OCI-LY7 (cell line): ENCODE data around the gene PCDHB11. TPM values are rescaled to one million over a fixed set of nuclear protein-coding genes. Genes with fewer than 3 reads are reported as not detected.

Experiments
- BruUV-seq: library from RNA; stranded (reverse); fragments of 400-500 nt; replicated peaks from 2 replicates; lab custom pipeline; 2021; lab: Mats Ljungman, UMichigan
- CTCF ChIA-PET: fragments of 300-600 bp; sonication (Branson Sonifier 250); formaldehyde crosslinking; loops from one replicate; lab custom pipeline; 2022; ENCODE audit warnings: antibody characterized with exemption; ENCODE audit not compliant: unreplicated experiment; lab: Charles Lee
- POLR2A ChIA-PET: fragments of 300-600 bp; sonication (Branson Sonifier 250); formaldehyde crosslinking; loops from one replicate; lab custom pipeline; 2022; ENCODE audit warnings: antibody characterized with exemption; lab: Charles Lee
- DNase-seq: peaks from one replicate; pipeline ENCODE4 v3.0.0-alpha.2; 2015; ENCODE audit warnings: low spot score
- H2AFZ ChIP-seq: fragments of 200-600 bp; sonication (generic), shearing (Covaris generic); 2 replicates; pipeline ENCODE4 v1.6.1; 2014; ENCODE audit warnings: mild to moderate bottlenecking, antibody characterized with exemption, low read length, moderate library complexity
- H3K27ac ChIP-seq: fragments of 200-600 bp; sonication (generic); 2 replicates; pipeline ENCODE4 v1.5.1; 2014; ENCODE audit warnings: mixed run types, low read depth, mild to moderate bottlenecking, moderate library complexity, low read length, inconsistent platforms; ENCODE audit not compliant: poor library complexity, severe bottlenecking
- H3K36me3 ChIP-seq: fragments of 200-600 bp; sonication (generic); 2 replicates; pipeline ENCODE4 v1.6.1; 2014; ENCODE audit warnings: mild to moderate bottlenecking, antibody characterized with exemption, low read length, moderate library complexity, mixed read lengths; ENCODE audit not compliant: insufficient read depth
- H3K4me1 ChIP-seq: fragments of 200-600 bp; sonication (generic); 2 replicates; pipeline ENCODE4 v1.5.1; 2014; ENCODE audit warnings: mild to moderate bottlenecking, low read length; ENCODE audit not compliant: insufficient read depth, poor library complexity, severe bottlenecking
- H3K4me2 ChIP-seq: fragments of 200-600 bp; sonication (generic); 2 replicates; pipeline ENCODE4 v1.6.1; 2014; ENCODE audit warnings: mild to moderate bottlenecking, low read length
- H3K4me3 ChIP-seq: fragments of 200-600 bp; sonication (generic); 2 replicates; pipeline ENCODE4 v1.5.1; 2014; ENCODE audit warnings: mild to moderate bottlenecking, low read depth, low read length; ENCODE audit not compliant: poor library complexity, severe bottlenecking
- H3K79me2 ChIP-seq: fragments of 200-600 bp; sonication (generic); 2 replicates; pipeline ENCODE4 v1.6.1; 2016; ENCODE audit warnings: low read depth, mild to moderate bottlenecking, low read length, moderate library complexity, mixed read lengths; ENCODE audit not compliant: insufficient read depth
- H3K9me2 ChIP-seq: fragments of 200-600 bp; sonication (generic); 2 replicates; pipeline ENCODE4 v1.6.1; 2016; ENCODE audit warnings: mild to moderate bottlenecking, low read length, mixed read lengths; ENCODE audit not compliant: insufficient read depth
- H3K9me3 ChIP-seq: fragments of 200-600 bp; sonication (generic); 2 replicates; pipeline ENCODE4 v1.6.1; 2014; ENCODE audit warnings: mild to moderate bottlenecking, mixed run types, low read length, mixed read lengths
- H4K20me1 ChIP-seq: fragments of 200-600 bp; sonication (generic); 2 replicates; pipeline ENCODE4 v1.6.1; 2014; ENCODE audit warnings: mild to moderate bottlenecking, antibody characterized with exemption, low read length, moderate library complexity, mixed read lengths; ENCODE audit not compliant: insufficient read depth
- CTCF ChIP-seq: fragments of 200-600 bp; sonication (generic); conservative IDR thresholded peaks from 2 replicates; pipeline ENCODE4 v1.5.1; 2014; ENCODE audit warnings: mild to moderate bottlenecking, antibody characterized with exemption, low read length, moderate library complexity, mixed read lengths
- EZH2phosphoT487 ChIP-seq: fragments of 200-600 bp; sonication (generic); IDR thresholded peaks from 2 replicates; pipeline ENCODE4 v1.6.1; 2018; ENCODE audit warnings: low read depth, borderline replicate concordance, mild to moderate bottlenecking, mixed run types, antibody characterized with exemption, low read length, moderate library complexity, mixed read lengths
- intact Hi-C: fragments of 100-400 bp; cut with micrococcal nuclease; formaldehyde crosslinking; loops from one replicate; pipeline ENCODE4 v1.10.0; 2022; ENCODE audit not compliant: unreplicated experiment
- total RNA-seq, 2 experiments: library from RNA; depleted of rRNA in 1 of 2; stranded (reverse); fragments of >200 nt in 1 of 2; shearing (Covaris generic) in 1 of 2; gene quantifications; 2 replicates each; pipeline ENCODE4 v1.2.3, GENCODE V29; 2014 to 2022

The PCDHB11 gene
- total RNA-seq, 2 experiments from 2014 or later: not detected

DNA sequence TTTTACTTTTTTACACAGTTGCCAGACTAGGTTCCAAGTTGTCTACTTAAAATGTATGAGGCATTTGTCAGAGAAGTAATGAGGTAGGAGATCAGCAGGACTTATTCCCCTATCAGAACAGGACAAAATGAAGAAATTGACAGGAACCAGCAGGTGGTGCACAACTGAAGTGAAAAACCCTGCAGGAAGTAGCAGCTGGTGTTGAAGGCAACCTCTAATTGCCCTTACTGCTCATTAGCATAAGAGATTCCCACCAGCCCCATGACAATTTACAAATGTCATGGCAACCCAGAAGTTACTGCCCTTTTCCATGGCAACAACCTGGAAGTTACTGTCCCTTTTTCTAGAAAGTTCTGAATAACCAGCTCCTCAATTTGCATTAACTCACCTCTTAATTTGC is 51.1 kb downstream of the PCDHB11 start:
- H3K36me3 ChIP-seq: no peaks in the 10 kb centered on the region
- intact Hi-C loops: no loop called here
- peaks cover 13% of the 10 kb centered on the region; the same call in 1 of the 2 replicates for H3K9me3 ChIP-seq
- no TSS peak for BruUV-seq
- POLR2A ChIA-PET: no interaction called here
- H3K4me3 ChIP-seq: no peak overlapping the region
- no peak overlapping the region for H2AFZ ChIP-seq
- no peak overlapping the region for H3K4me2 ChIP-seq
- H3K4me1 ChIP-seq: no peaks in the 10 kb centered on the region
- no peak overlapping the region for H3K27ac ChIP-seq
- CTCF ChIA-PET: no interaction called here
- peak; percentile 19 for DNase-seq
- H4K20me1 ChIP-seq: no peaks in the 10 kb centered on the region
- no peaks in the 10 kb centered on the region for H3K79me2 ChIP-seq
- no peaks in the 10 kb centered on the region for H3K9me2 ChIP-seq
- TF ChIP-seq EZH2phosphoT487: no peak
- peak; percentile 48 for TF ChIP-seq CTCF

Other genes starting within 250 kb of the PCDHB11 start
Only the 30 nearest of the 37 such genes appear.
- gene PCDHB1, start 148.3 kb upstream of the PCDHB11 start, total RNA-seq (2014; rRNA removed; shearing (Covaris generic)): not detected in 2 replicates
- not detected in 2 replicates for gene PCDHB1, start 148.3 kb upstream of the PCDHB11 start, total RNA-seq (2022)
- not detected in 2 replicates for gene PCDHB2, start 105.0 kb upstream of the PCDHB11 start, total RNA-seq (2014; rRNA removed; shearing (Covaris generic))
- not detected in 2 replicates for gene PCDHB2, start 105.0 kb upstream of the PCDHB11 start, total RNA-seq (2022)
- not detected in 2 replicates for gene PCDHB3, start 99.2 kb upstream of the PCDHB11 start, total RNA-seq (2014; rRNA removed; shearing (Covaris generic))
- gene PCDHB3, start 99.2 kb upstream of the PCDHB11 start, total RNA-seq (2022): not detected in 2 replicates
- not detected in 2 replicates for gene PCDHB4, start 77.8 kb upstream of the PCDHB11 start, total RNA-seq (2014; rRNA removed; shearing (Covaris generic))
- not detected in 2 replicates for gene PCDHB4, start 77.8 kb upstream of the PCDHB11 start, total RNA-seq (2022)
- gene PCDHB5, start 64.4 kb upstream of the PCDHB11 start, total RNA-seq (2014; rRNA removed; shearing (Covaris generic)): not detected in 2 replicates
- not detected in 2 replicates for gene PCDHB5, start 64.4 kb upstream of the PCDHB11 start, total RNA-seq (2022)
- not detected in 2 replicates for gene PCDHB6, start 49.6 kb upstream of the PCDHB11 start, total RNA-seq (2014; rRNA removed; shearing (Covaris generic))
- gene PCDHB6, start 49.6 kb upstream of the PCDHB11 start, total RNA-seq (2022): not detected in 2 replicates
- not detected in 2 replicates for gene PCDHB7, start 27.0 kb upstream of the PCDHB11 start, total RNA-seq (2014; rRNA removed; shearing (Covaris generic))
- not detected in 2 replicates for gene PCDHB7, start 27.0 kb upstream of the PCDHB11 start, total RNA-seq (2022)
- gene PCDHB8, start 21.8 kb upstream of the PCDHB11 start, total RNA-seq (2014; rRNA removed; shearing (Covaris generic)): 0.08 TPM in 1 of 2 replicates, not detected in the other
- gene PCDHB8, start 21.8 kb upstream of the PCDHB11 start, total RNA-seq (2022): not detected in 2 replicates
- gene PCDHB16, start 17.2 kb upstream of the PCDHB11 start, total RNA-seq (2014; rRNA removed; shearing (Covaris generic)): not detected in 2 replicates
- gene PCDHB16, start 17.2 kb upstream of the PCDHB11 start, total RNA-seq (2022): not detected in 2 replicates
- 0.06 TPM in 1 of 2 replicates, not detected in the other for gene PCDHB9, start 12.5 kb upstream of the PCDHB11 start, total RNA-seq (2014; rRNA removed; shearing (Covaris generic))
- gene PCDHB9, start 12.5 kb upstream of the PCDHB11 start, total RNA-seq (2022): 0.33 TPM in 1 of 2 replicates, not detected in the other
- gene PCDHB10, start 7.3 kb upstream of the PCDHB11 start, total RNA-seq (2014; rRNA removed; shearing (Covaris generic)): 0.08 TPM in 1 of 2 replicates, not detected in the other
- gene PCDHB10, start 7.3 kb upstream of the PCDHB11 start, total RNA-seq (2022): not detected in 2 replicates
- not detected in 2 replicates for gene PCDHB12, start 9.1 kb downstream of the PCDHB11 start, total RNA-seq (2014; rRNA removed; shearing (Covaris generic))
- not detected in 2 replicates for gene PCDHB12, start 9.1 kb downstream of the PCDHB11 start, total RNA-seq (2022)
- gene PCDHB13, start 14.3 kb downstream of the PCDHB11 start, total RNA-seq (2014; rRNA removed; shearing (Covaris generic)): 0.22 TPM in 1 of 2 replicates, not detected in the other
- gene PCDHB13, start 14.3 kb downstream of the PCDHB11 start, total RNA-seq (2022): not detected in 2 replicates
- gene PCDHB14, start 23.7 kb downstream of the PCDHB11 start, total RNA-seq (2014; rRNA removed; shearing (Covaris generic)): 0.22 TPM in 1 of 2 replicates, not detected in the other
- gene PCDHB14, start 23.7 kb downstream of the PCDHB11 start, total RNA-seq (2022): not detected in 2 replicates
- gene PCDHB15, start 45.8 kb downstream of the PCDHB11 start, total RNA-seq (2014; rRNA removed; shearing (Covaris generic)): not detected in 2 replicates
- gene PCDHB15, start 45.8 kb downstream of the PCDHB11 start, total RNA-seq (2022): not detected in 2 replicates
- 0.16 and 0.95 TPM in 2 replicates for gene SLC25A2, start 104.4 kb downstream of the PCDHB11 start, total RNA-seq (2014; rRNA removed; shearing (Covaris generic))
- 0.70 and 1.6 TPM in 2 replicates for gene SLC25A2, start 104.4 kb downstream of the PCDHB11 start, total RNA-seq (2022)
- gene TAF7, start 121.2 kb downstream of the PCDHB11 start, total RNA-seq (2014; rRNA removed; shearing (Covaris generic)): 115 and 126 TPM in 2 replicates
- gene TAF7, start 121.2 kb downstream of the PCDHB11 start, total RNA-seq (2022): 103 and 113 TPM in 2 replicates
- 1.3 and 1.8 TPM in 2 replicates for gene PCDHGA1, start 130.9 kb downstream of the PCDHB11 start, total RNA-seq (2014; rRNA removed; shearing (Covaris generic))
- gene PCDHGA1, start 130.9 kb downstream of the PCDHB11 start, total RNA-seq (2022): 1.7 and 1.9 TPM in 2 replicates
- 0.19 and 0.51 TPM in 2 replicates for gene PCDHGA2, start 139.1 kb downstream of the PCDHB11 start, total RNA-seq (2014; rRNA removed; shearing (Covaris generic))
- gene PCDHGA2, start 139.1 kb downstream of the PCDHB11 start, total RNA-seq (2022): 0.74 and 1.1 TPM in 2 replicates
- 0.21 and 0.25 TPM in 2 replicates for gene PCDHGA3, start 144.2 kb downstream of the PCDHB11 start, total RNA-seq (2014; rRNA removed; shearing (Covaris generic))
- 0.36 and 0.65 TPM in 2 replicates for gene PCDHGA3, start 144.2 kb downstream of the PCDHB11 start, total RNA-seq (2022)
- 2.8 and 4.1 TPM in 2 replicates for gene PCDHGB1, start 150.5 kb downstream of the PCDHB11 start, total RNA-seq (2014; rRNA removed; shearing (Covaris generic))
- gene PCDHGB1, start 150.5 kb downstream of the PCDHB11 start, total RNA-seq (2022): 2.8 and 3.0 TPM in 2 replicates
- gene PCDHGA4, start 155.4 kb downstream of the PCDHB11 start, total RNA-seq (2014; rRNA removed; shearing (Covaris generic)): 1.9 and 3.5 TPM in 2 replicates
- gene PCDHGA4, start 155.4 kb downstream of the PCDHB11 start, total RNA-seq (2022): 1.8 and 1.9 TPM in 2 replicates
- gene PCDHGB2, start 160.4 kb downstream of the PCDHB11 start, total RNA-seq (2014; rRNA removed; shearing (Covaris generic)): 8.3 and 9.3 TPM in 2 replicates
- gene PCDHGB2, start 160.4 kb downstream of the PCDHB11 start, total RNA-seq (2022): 9.2 and 10.9 TPM in 2 replicates
- 5.2 and 6.1 TPM in 2 replicates for gene PCDHGA5, start 164.5 kb downstream of the PCDHB11 start, total RNA-seq (2014; rRNA removed; shearing (Covaris generic))
- 4.6 and 4.9 TPM in 2 replicates for gene PCDHGA5, start 164.5 kb downstream of the PCDHB11 start, total RNA-seq (2022)
- gene PCDHGB3, start 170.6 kb downstream of the PCDHB11 start, total RNA-seq (2014; rRNA removed; shearing (Covaris generic)): 3.5 and 5.8 TPM in 2 replicates
- gene PCDHGB3, start 170.6 kb downstream of the PCDHB11 start, total RNA-seq (2022): 6.1 and 6.3 TPM in 2 replicates
- 6.3 and 7.2 TPM in 2 replicates for gene PCDHGA6, start 174.3 kb downstream of the PCDHB11 start, total RNA-seq (2014; rRNA removed; shearing (Covaris generic))
- gene PCDHGA6, start 174.3 kb downstream of the PCDHB11 start, total RNA-seq (2022): 5.5 and 6.2 TPM in 2 replicates
- gene PCDHGA7, start 183.1 kb downstream of the PCDHB11 start, total RNA-seq (2014; rRNA removed; shearing (Covaris generic)): 4.7 and 6.4 TPM in 2 replicates
- gene PCDHGA7, start 183.1 kb downstream of the PCDHB11 start, total RNA-seq (2022): 5.6 TPM in 2 replicates
- 8.7 and 9.3 TPM in 2 replicates for gene PCDHGB4, start 188.1 kb downstream of the PCDHB11 start, total RNA-seq (2014; rRNA removed; shearing (Covaris generic))
- gene PCDHGB4, start 188.1 kb downstream of the PCDHB11 start, total RNA-seq (2022): 6.5 and 6.9 TPM in 2 replicates
- 5.0 and 5.3 TPM in 2 replicates for gene PCDHGA8, start 193.0 kb downstream of the PCDHB11 start, total RNA-seq (2014; rRNA removed; shearing (Covaris generic))
- gene PCDHGA8, start 193.0 kb downstream of the PCDHB11 start, total RNA-seq (2022): 3.8 and 4.7 TPM in 2 replicates
- 3.8 and 5.1 TPM in 2 replicates for gene PCDHGB5, start 198.3 kb downstream of the PCDHB11 start, total RNA-seq (2014; rRNA removed; shearing (Covaris generic))
- 7.1 and 8.6 TPM in 2 replicates for gene PCDHGB5, start 198.3 kb downstream of the PCDHB11 start, total RNA-seq (2022)